Prostate gland (tissue), 2 donors: ENCODE measurements around the gene PLEKHH3. TPM values are rescaled to one million over a fixed set of nuclear protein-coding genes. Genes with fewer than 3 reads are reported as not detected.
"Not testable (repeated sequence)": the region's sequence is repeated elsewhere in the genome, so short reads cannot be mapped to it uniquely, and the experiment has no call there.

Experiments used
- DNase-seq: peaks from one replicate; pipeline ENCODE4 v3.0.0-alpha.2; 2019; ENCODE audit warnings: low spot score
- H3K27ac ChIP-seq, 2 donors: fragments of 200-600 bp; sonication (generic); 2 replicates each; pipeline ENCODE4 v1.5.1; 2017 to 2019
- H3K27me3 ChIP-seq: fragments of 200-600 bp; sonication (generic); replicated peaks from 2 replicates; pipeline ENCODE4 v1.5.1; 2019; ENCODE audit not compliant: insufficient read depth
- H3K36me3 ChIP-seq, 2 donors: fragments of 200-600 bp; sonication (generic); 1 replicate in 1 of 2; 2 replicates in 1 of 2; pipeline versions ENCODE4 v1.5.1 to v1.8.1; 2017 to 2019
- H3K4me1 ChIP-seq: fragments of 200-600 bp; sonication (generic); replicated peaks from 2 replicates; pipeline ENCODE4 v1.5.1; 2019
- H3K4me3 ChIP-seq, 2 donors: fragments of 200-600 bp; sonication (generic); 2 replicates each; pipeline ENCODE4 v1.5.1; 2017 to 2019
- H3K9me3 ChIP-seq: fragments of 200-600 bp; sonication (generic); 2 replicates; pipeline ENCODE4 v1.5.1; 2017
- CTCF ChIP-seq, 4 experiments: fragments of 200-600 bp in 2 of 4; fragments of 450-650 bp in 2 of 4; sonication (generic) in 2 of 4; IDR thresholded peaks; 1 replicate in 3 of 4; 2 replicates in 1 of 4; pipeline ENCODE4 v1.5.1; 2016 to 2019; ENCODE audit warnings: antibody characterized with exemption in 4 of 4, mild to moderate bottlenecking in 2 of 4, moderate library complexity in 2 of 4
- POLR2A ChIP-seq: fragments of 450-650 bp; IDR thresholded peaks from one replicate; pipeline ENCODE4 v1.6.1; 2016; ENCODE audit warnings: antibody characterized with exemption, mild to moderate bottlenecking
- POLR2AphosphoS5 ChIP-seq: sonication (generic); formaldehyde crosslinking; IDR thresholded peaks from one replicate; pipeline ENCODE4 v1.6.1; 2017; ENCODE audit warnings: antibody characterized with exemption
- WGBS: methylation state at CpG from one replicate; pipeline ENCODE4 v1.1.5; 2018; 5-methylcytosine and 5-hydroxymethylcytosine counted together
- intact Hi-C: fragments of 100-400 bp; cut with DNase I; formaldehyde crosslinking; loops from one replicate; pipeline ENCODE4 v1.14.2; 2022
- total RNA-seq, 2 donors: library from RNA; depleted of rRNA; stranded (reverse); fragments of >200 nt; gene quantifications; one replicate each; pipeline ENCODE4 v1.1.0, GENCODE V29; 2016

Gene PLEKHH3
- total RNA-seq, 2 donors from 2014 or later = 87.4 to 102 TPM

- no peak for TF ChIP-seq POLR2AphosphoS5
- no peak for TF ChIP-seq POLR2A
- no peak for TF ChIP-seq CTCF (IDR thresholded peaks at IDR 0.05)
- Histone ChIP-seq H3K36me3 (peaks cover 0 to 12% of the 10 kb centered on the region in 2 donors), H3K27me3 (no peaks in the 10 kb centered on the region), H3K27ac (peak overlapping the region; percentile 64 to 68), H3K4me1 (peaks cover 21% of the 10 kb centered on the region), H3K4me3 (no peak overlapping the region), H3K9me3 (no peaks in the 10 kb centered on the region)
- WGBS = 29% methylated on average over 7 of the region's 7 CpGs
- peak; percentile 39 for DNase-seq
- intact Hi-C loops = no loop called here
Observed at GRCh38 chr17:42667088-42667951, 9.5 kb downstream of the PLEKHH3 start.

GRCh38 chr17:42666126-42666525 is 10.7 kb downstream of the PLEKHH3 start:
- H3K27me3 ChIP-seq, H3K27ac ChIP-seq, DNase-seq, H3K4me3 ChIP-seq, intact Hi-C loops, H3K9me3 ChIP-seq: not testable (repeated sequence)
- 83% methylated on average over 13 of the region's 16 CpGs for WGBS
- Histone ChIP-seq H3K36me3 (peaks cover 0 to 12% of the 10 kb centered on the region in 2 donors), H3K4me1 (peaks cover 21% of the 10 kb centered on the region)

GRCh38 chr17:42665581-42666001 is 11.2 kb downstream of the PLEKHH3 start:
- H3K36me3 ChIP-seq = peaks cover 0 to 10% of the 10 kb centered on the region in 2 donors
- H3K27me3 ChIP-seq = no peaks in the 10 kb centered on the region
- H3K4me3 ChIP-seq = no peak overlapping the region
- H3K9me3 ChIP-seq = no peaks in the 10 kb centered on the region
- H3K4me1 ChIP-seq = peaks cover 21% of the 10 kb centered on the region
- no peak for DNase-seq
- 84% methylated on average over 14 of the region's 14 CpGs for WGBS
- TF ChIP-seq POLR2A = no peak
- no peak for TF ChIP-seq POLR2AphosphoS5
- TF ChIP-seq CTCF (IDR thresholded peaks at IDR 0.05) = no peak
- intact Hi-C loops = no loop called here
- H3K27ac ChIP-seq = no peak overlapping the region

- TF ChIP-seq POLR2AphosphoS5 = peak; percentile 70
- TF ChIP-seq CTCF (IDR thresholded peaks at IDR 0.05) = no peak
- Histone ChIP-seq H3K36me3 (no peaks in the 10 kb centered on the region), H3K9me3 (no peaks in the 10 kb centered on the region), H3K27ac (peak overlapping the region; percentile 5 to 39), H3K27me3 (no peaks in the 10 kb centered on the region), H3K4me3 (no peak overlapping the region), H3K4me1 (no peaks in the 10 kb centered on the region)
- peak; percentile 65 for DNase-seq
- whole genome bisulfite sequencing = 17% methylated on average over 7 of the region's 7 CpGs
- intact Hi-C loops = no loop called here
Observed at GRCh38 chr17:42660692-42661345, 16.0 kb downstream of the PLEKHH3 start.

- intact Hi-C loops = loop anchor here (5.0 kb wide), 1 partner anchor 53 kb away; the partner anchor contains the start of genes RETREG3 and TUBG1
- not testable (repeated sequence) for H3K4me1 ChIP-seq, H3K36me3 ChIP-seq, DNase-seq, H3K27me3 ChIP-seq, H3K9me3 ChIP-seq
- 57% methylated on average over 1 of the region's 14 CpGs for WGBS
- Histone ChIP-seq H3K27ac (peak overlapping the region in 1 of 2 donors; percentile 82), H3K4me3 (peak overlapping the region; percentile 52 to 54)
Observed at GRCh38 chr17:42659932-42660274, 16.9 kb downstream of the PLEKHH3 start.
